BJ (cell line): ENCODE data around the gene MTA1. TPM values are rescaled to one million over a fixed set of nuclear protein-coding genes. Genes with fewer than 3 reads are reported as not detected.

Experiments used
- CTCF ChIA-PET: fragments of 350-600 bp; formaldehyde crosslinking; extraction: SDS; loops from one replicate; lab custom pipeline; 2021; ENCODE audit warnings: antibody characterized with exemption, inconsistent platforms; lab: Yijun Ruan, JAX
- POLR2A ChIA-PET: fragments of 300-600 bp; sonication (Branson Sonifier 250); formaldehyde crosslinking; extraction: SDS; loops from one replicate; lab custom pipeline; 2021; ENCODE audit warnings: antibody characterized with exemption; lab: Charles Lee
- DNase-seq: peaks from one replicate; pipeline ENCODE4 v3.0.0-alpha.2; 2011; ENCODE audit warnings: low read depth
- H3K27me3 ChIP-seq: 2 replicates; pipeline ENCODE4 v1.6.0; 2011; ENCODE audit warnings: low read length; ENCODE audit not compliant: control insufficient read depth, insufficient read depth
- H3K36me3 ChIP-seq: 2 replicates; pipeline ENCODE4 v1.5.1; 2011; ENCODE audit warnings: low read length; ENCODE audit not compliant: control insufficient read depth, insufficient read depth
- H3K4me3 ChIP-seq: 2 replicates; pipeline ENCODE4 v1.5.1; 2011; ENCODE audit warnings: low read depth, mild to moderate bottlenecking, control low read depth, low read length
- CTCF ChIP-seq: IDR thresholded peaks from 2 replicates; pipeline ENCODE4 v1.5.1; 2011; ENCODE audit warnings: low read depth, mild to moderate bottlenecking, control low read depth, inconsistent platforms, low read length, moderate library complexity; ENCODE audit not compliant: insufficient read depth
- polyA plus RNA-seq: library from polyadenylated mRNA; depleted of rRNA; stranded (reverse); fragments of >200 nt; gene quantifications from 2 replicates; pipeline ENCODE4 v1.2.3, GENCODE V29; 2011

Gene MTA1
- polyA plus RNA-seq, 1 experiment = 48.8 TPM

- H3K4me3 ChIP-seq = peak within 1 kb of the TSS; percentile 74
- peak; percentile 54 for TF ChIP-seq CTCF
- H3K36me3 ChIP-seq = no peaks in the 10 kb centered on the region; the same call in 1 of the 2 replicates
- POLR2A ChIA-PET = no interaction called here
- peaks cover 6% of the 10 kb centered on the region; the same call in 1 of the 2 replicates for H3K27me3 ChIP-seq
- CTCF ChIA-PET = interaction anchor here (0.6 to 4.2 kb wide), 19 partner anchors 9 to 133 kb away, joined by 3 to 84 read pairs (median 6); no protein-coding TSS in a partner anchor
- peak; percentile 100 for DNase-seq
Measured at GRCh38 chr14:105490572-105491365, 71.1 kb downstream of the MTA1 start, which contains the start of gene TEDC1. TSS of gene TEDC1 (plus strand) at chr14:105491246. CDS start at chr14:105491376, 130 bp downstream.

- H3K4me3 ChIP-seq = peak overlapping the region; percentile 63
- H3K36me3 ChIP-seq = no peaks in the 10 kb centered on the region; the same call in 1 of the 2 replicates
- no peak for DNase-seq
- no peak for TF ChIP-seq CTCF
- ChIA-PET POLR2A (no interaction called here), CTCF (interaction anchor here (1.1 to 4.2 kb wide), 4 partner anchors 10 to 126 kb away, joined by 3 to 84 read pairs (median 16); no protein-coding TSS in a partner anchor)
- peaks cover 5% of the 10 kb centered on the region; the same call in 1 of the 2 replicates for H3K27me3 ChIP-seq
Measured at GRCh38 chr14:105491366-105491973, 71.8 kb downstream of the MTA1 start.

GRCh38 chr14:105492031-105492970 is 72.7 kb downstream of the MTA1 start:
- Histone ChIP-seq H3K4me3 (no peak overlapping the region), H3K36me3 (no peaks in the 10 kb centered on the region; the same call in 1 of the 2 replicates), H3K27me3 (no peaks in the 10 kb centered on the region; the same call in 1 of the 2 replicates)
- POLR2A ChIA-PET = no interaction called here
- no peak for DNase-seq
- no peak for TF ChIP-seq CTCF
- CTCF ChIA-PET = interaction anchor here (1.1 to 4.2 kb wide), 3 partner anchors 11 to 120 kb away, joined by 3 to 84 read pairs (median 14); no protein-coding TSS in a partner anchor

- CTCF ChIA-PET = interaction anchor here (1.9 kb wide), 1 partner anchor 12 kb away, joined by 14 read pairs; no protein-coding TSS in a partner anchor
- no peak overlapping the region for H3K4me3 ChIP-seq
- no peaks in the 10 kb centered on the region; the same call in 1 of the 2 replicates for H3K36me3 ChIP-seq
- POLR2A ChIA-PET = no interaction called here
- no peak for DNase-seq
- no peaks in the 10 kb centered on the region for H3K27me3 ChIP-seq
- TF ChIP-seq CTCF = no peak
Measured at GRCh38 chr14:105492971-105493871, 73.6 kb downstream of the MTA1 start.
